GM18951 (cell line): ENCODE data around the gene MLF2.
A peak's percentile ranks its signal among the peaks of the same experiment; 100 is the strongest.

Source experiments
- POLR2A ChIP-seq: IDR thresholded peaks from 4 replicates; pipeline ENCODE4 v1.6.1; 2011; ENCODE audit warnings: mild to moderate bottlenecking; ENCODE audit not compliant: insufficient read length, insufficient read depth; ENCODE audit errors: extremely low read depth
- in situ Hi-C: fragments of 300-500 bp; cut with MboI; formaldehyde crosslinking; loops from one replicate; pipeline ENCODE4 v1.12.0; 2022; ENCODE audit warnings: low sequenced_read_pairs, mixed read lengths, inconsistent platforms; ENCODE audit not compliant: unreplicated experiment

The MLF2 gene

GRCh38 chr12:6773590-6774351 is 20.8 kb upstream of the MLF2 start:
- in situ Hi-C loops, result no loop called here
- no peak for TF ChIP-seq POLR2A

GRCh38 chr12:6772726-6773589 is 20.0 kb upstream of the MLF2 start:
- in situ Hi-C loops, result no loop called here
- no peak for TF ChIP-seq POLR2A

- peak; percentile 57 for TF ChIP-seq POLR2A
- in situ Hi-C loops, result no loop called here
Observed at GRCh38 chr12:6772331-6772695, 19.4 kb upstream of the MLF2 start, which contains the start of gene LAG3. Gene LAG3, plus strand, starts transcription at chr12:6772520. Its CDS starts 333 bp downstream, at chr12:6772853.

GRCh38 chr12:6771509-6772330 is 18.8 kb upstream of the MLF2 start:
- in situ Hi-C loops, result no loop called here
- TF ChIP-seq POLR2A, result no peak

- in situ Hi-C loops, result no loop called here
- TF ChIP-seq POLR2A, result no peak
Observed at GRCh38 chr12:6771091-6771495, 18.2 kb upstream of the MLF2 start.

GRCh38 chr12:6770600-6770999 is 17.7 kb upstream of the MLF2 start:
- no peak for TF ChIP-seq POLR2A
- in situ Hi-C loops, result no loop called here

GRCh38 chr12:6770094-6770493 is 17.2 kb upstream of the MLF2 start:
- in situ Hi-C loops, result no loop called here
- TF ChIP-seq POLR2A, result no peak

GRCh38 chr12:6769666-6770065 is 16.7 kb upstream of the MLF2 start:
- in situ Hi-C loops, result no loop called here

GRCh38 chr12:6768990-6769389 is 16.0 kb upstream of the MLF2 start:
- in situ Hi-C loops, result no loop called here
- no peak for TF ChIP-seq POLR2A

More at GRCh38 chr12:6769666-6770065, 16.7 kb upstream of the MLF2 start:
- TF ChIP-seq POLR2A, result no peak

- in situ Hi-C loops, result no loop called here
- TF ChIP-seq POLR2A, result no peak
Observed at GRCh38 chr12:6768437-6768914, 15.5 kb upstream of the MLF2 start.

- in situ Hi-C loops, result no loop called here
- no peak for TF ChIP-seq POLR2A
Observed at GRCh38 chr12:6767353-6768319, 14.7 kb upstream of the MLF2 start.

- peak; percentile 26 for TF ChIP-seq POLR2A
Observed at GRCh38 chr12:6766651-6767349, 13.9 kb upstream of the MLF2 start.

More at GRCh38 chr12:6766651-6767349, 13.9 kb upstream of the MLF2 start:
- in situ Hi-C loops, result no loop called here
